GM21717 (cell line): Measurements from ENCODE around the gene STMP1.
A peak's percentile ranks its signal among the peaks of the same experiment; 100 is the strongest.
"Not testable (repeated sequence)": the region's sequence is repeated elsewhere in the genome, so short reads cannot be mapped to it uniquely, and the experiment has no call there.

Experiments used
- ATAC-seq: cut with Tn5 transposase; IDR thresholded peaks from one replicate; pipeline ENCODE4 v1.9.1; 2021; ENCODE audit warnings: mild to moderate bottlenecking, moderate library complexity; ENCODE audit not compliant: unreplicated experiment

STMP1 gene

GRCh38 chr7:135662373-135663114, at the start of gene STMP1:
STMP1 (plus strand) TSS chr7:135662514.
- peak; percentile 95 for ATAC-seq

- no peak for ATAC-seq
Observed at GRCh38 chr7:135616136-135616535, 46.2 kb upstream of the STMP1 start.

DNA sequence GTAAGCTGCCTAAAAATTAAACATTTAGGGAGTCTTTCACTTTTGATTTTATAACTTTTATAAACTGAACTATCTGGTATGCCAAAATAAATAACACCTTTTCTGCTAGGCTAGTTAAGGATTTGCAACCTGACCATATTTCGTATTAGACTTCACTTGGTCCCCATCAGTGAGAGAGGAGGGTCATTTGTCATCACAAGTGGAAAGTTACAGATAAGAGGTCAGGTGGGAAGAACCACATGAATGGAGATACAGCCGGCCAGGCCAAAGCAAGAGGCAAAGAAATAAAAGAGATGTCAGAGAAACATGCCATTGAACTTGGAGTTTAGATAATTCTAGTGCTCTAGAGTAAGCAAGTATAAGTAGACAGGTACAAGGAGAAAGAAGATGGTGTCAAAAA, 44.5 kb upstream of the STMP1 start:
- no peak for ATAC-seq

- no peak for ATAC-seq
Observed at GRCh38 chr7:135618510-135618909, 43.8 kb upstream of the STMP1 start.

- ATAC-seq, result no peak
Observed at GRCh38 chr7:135620447-135620846, 41.9 kb upstream of the STMP1 start.

DNA sequence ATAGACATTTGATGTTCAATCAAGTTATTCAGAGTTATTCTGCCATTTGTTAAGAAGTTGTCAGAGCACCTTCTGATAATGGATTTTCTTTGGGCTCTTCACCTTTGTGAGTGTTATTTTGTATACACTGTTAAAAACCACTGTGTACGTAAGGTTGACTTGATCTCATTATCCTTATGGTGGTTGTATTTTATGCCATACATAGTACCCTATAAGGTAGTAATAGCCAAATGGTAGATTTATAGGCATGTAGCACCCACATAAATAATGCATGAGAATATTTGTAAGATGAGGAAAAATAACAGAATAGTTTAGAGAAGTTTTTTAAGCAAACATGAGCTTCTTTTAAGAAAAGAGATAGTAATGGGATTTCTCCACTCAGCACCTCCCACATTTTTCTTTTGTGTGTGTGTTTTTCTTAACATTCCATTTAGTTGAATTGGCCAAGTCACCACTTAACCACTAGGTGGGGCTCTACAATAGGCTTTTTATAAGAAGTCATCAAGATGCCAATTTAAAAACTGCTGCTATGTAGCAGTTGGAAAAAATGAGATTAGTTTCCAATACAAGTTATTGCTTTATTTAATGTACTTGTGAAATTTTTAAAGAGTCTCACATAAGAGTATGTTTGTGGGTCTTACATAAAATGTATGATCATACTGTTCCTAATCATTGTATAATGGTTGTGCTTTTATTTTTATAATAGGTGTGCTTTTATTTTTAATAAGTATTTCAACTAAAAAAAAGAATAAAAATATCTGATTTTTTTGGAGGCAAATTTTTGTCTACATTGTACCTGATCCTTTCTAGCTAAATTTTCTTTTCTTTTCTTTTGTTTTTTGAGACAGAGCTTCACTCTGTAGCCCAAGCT, 41.1 kb upstream of the STMP1 start:
- no peak for ATAC-seq

GRCh38 chr7:135634191-135634878, 28.0 kb upstream of the STMP1 start:
- no peak for ATAC-seq

DNA sequence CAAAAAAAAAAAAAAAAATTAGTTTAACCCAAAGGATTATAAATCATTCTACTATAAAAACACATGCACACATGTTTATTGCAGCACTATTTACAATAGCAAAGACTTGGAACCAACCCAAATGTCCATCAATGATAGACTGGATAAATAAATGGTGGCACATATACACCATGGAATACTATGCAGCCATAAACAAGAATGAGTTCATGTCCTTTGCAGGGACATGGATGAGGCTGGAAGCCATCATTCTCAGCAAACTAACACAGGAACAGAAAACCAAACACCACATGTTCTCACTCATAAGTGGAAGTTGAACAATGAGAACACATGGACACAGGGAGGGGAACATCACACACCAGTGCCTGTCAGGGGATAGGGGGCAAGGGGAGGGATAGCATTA, 22.6 kb upstream of the STMP1 start:
- not testable (repeated sequence) for ATAC-seq

GRCh38 chr7:135644154-135644553, 18.2 kb upstream of the STMP1 start:
- ATAC-seq, result no peak

DNA sequence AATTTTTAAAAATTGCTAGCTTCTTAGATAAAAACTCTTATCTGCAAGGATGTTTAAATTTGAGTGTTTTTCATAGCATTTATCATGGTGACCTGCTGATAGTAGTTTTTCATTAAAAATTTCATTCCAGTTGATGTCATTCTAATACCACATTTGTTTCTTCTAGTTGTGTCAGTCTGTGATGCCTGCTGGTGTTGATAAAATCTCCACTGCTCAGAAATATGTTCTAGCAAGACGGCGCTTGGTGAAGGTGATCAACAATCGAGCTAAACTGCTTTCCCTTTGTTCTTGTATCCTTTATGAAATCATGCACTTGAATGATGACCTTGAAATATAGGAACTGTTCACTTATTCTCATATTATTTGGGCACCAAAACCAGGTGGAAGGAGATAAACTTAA, 17.6 kb upstream of the STMP1 start:
- ATAC-seq, result no peak

DNA sequence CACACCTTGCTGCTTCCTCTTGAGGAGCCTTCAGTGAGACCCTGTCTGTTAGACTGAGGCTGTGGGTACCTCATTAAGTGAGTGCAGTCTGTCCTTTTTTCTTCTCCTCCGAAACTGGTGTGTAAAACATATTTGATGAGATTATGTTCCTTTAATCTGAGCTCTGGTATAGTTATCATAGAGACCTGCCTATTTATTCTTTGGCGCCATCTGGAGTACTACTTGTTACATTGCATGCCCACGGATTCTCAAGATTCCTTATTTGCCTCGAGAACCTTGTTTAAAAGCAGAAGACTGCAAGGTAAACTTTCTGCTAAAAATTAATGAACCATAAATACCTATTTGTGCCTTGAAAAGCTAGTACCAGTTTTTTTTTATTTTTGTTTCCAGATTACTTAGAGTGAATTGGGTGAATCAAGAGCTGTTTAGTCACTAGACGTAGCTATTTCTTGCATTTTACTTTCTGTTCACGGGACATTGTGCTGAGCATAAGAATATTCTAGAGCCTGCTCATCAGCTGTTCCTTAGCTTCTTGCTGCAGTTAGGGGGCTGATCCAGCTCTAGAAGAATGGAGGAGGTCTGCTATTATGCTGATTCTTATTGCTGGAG, 16.9 kb upstream of the STMP1 start:
- ATAC-seq, result peak; percentile 56

DNA sequence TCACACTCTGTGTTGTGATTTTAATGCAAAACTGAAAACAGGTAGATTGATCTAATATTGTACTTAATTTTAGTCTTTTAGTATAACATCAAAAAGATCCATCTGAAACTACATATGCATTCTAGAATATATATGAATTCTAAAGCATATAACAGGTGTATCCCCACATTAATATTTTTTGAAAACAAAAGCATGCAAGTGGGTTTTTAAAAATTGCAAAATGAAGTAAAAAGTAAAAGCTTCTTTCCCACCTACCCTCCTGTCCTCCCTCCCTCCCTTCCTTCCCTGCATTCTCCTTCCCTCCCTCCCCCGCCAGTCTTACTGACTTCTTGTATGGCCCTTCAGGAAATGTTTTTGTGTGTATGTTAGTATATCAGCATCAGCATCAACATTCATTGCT, 14.6 kb upstream of the STMP1 start:
- no peak for ATAC-seq

GRCh38 chr7:135648235-135648634, 14.1 kb upstream of the STMP1 start:
- no peak for ATAC-seq

DNA sequence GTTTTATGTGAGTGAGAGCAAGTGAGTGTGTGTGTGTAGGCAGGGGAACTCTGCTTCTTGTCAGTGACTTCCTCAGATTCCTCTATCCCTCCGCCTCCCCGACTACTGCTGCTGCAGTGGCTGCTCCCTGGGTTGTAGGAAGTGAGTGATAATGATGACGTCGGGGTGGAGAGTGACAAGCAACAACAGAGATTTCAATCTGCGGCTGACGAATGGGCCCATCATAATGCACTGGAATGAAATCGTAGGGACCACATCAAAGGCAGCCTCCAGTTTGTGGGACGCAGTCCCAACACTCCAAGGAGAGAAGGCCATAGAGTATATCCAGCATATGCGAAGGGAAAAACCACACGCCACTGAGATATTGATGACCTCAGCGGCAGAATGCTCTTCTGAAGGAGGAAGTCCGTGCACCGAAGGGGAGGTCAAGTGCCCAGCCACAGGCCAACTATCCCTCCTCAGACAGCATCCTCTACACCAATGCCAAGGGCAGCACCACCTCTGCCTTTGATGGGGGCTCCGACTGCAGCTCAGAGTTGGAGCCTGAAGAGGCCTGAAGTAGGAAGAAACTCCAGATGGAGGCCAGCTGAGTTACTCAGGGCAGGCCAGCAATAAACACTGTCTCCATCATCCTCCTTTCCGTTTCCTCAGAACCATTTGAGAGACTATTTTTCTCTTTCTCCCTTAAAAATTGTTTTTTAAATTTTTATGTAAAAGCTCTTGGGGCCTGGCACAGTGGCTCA, 11.3 kb upstream of the STMP1 start:
- ATAC-seq, result no peak

DNA sequence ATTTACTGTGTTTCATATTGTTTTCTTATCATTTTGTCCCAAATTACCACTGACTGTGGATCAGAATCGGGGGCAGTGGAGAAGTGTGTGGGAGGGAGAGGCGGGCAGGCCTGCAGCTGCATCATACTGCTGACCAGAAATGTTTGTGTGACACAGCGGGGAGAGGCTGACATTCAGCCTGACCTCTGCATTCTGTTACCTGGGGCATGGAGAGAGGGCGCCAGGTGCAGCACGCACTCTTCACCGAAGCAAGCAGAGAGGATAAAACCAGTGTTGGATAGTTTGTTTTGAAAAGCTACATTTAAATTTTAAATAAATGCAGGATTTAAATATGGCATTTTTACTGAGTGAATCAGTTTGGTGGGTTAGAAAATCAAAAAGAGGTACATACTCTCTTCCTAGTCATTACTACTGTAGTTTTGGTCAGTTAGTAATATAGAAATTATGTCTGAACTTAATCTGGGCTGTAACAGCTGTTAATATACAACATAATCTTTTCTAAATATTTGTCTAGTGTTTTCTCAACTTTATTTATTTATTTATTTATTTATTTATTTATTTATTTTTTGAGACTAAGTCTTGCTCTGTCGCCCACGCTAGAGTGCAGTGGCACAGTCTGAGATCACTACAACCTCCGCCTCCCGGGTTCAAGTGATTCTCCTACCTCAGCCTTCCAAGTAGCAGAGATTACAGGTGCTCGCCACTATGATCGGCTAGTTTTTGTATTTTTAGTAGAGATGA, 8.8 kb upstream of the STMP1 start:
- ATAC-seq, result no peak

DNA sequence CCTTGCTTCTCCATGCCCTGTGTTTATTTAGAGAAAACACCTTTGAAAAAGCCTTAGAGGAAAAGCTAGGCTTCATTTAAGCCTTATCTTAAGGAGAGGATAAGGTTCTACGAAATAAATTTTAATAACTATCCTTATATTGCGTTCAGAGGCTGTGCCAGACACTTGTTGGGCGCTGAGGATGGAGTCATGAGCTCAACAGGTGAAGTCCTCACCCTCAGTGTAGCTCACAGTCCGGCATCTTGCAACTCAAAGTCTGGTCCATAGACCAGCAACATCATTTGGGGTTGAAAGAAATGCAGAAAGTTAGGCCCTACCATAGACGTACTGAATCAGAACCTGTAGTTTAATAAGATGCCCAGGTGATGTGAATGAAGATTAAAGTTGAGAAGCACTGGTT, 3.8 kb upstream of the STMP1 start:
- no peak for ATAC-seq

DNA sequence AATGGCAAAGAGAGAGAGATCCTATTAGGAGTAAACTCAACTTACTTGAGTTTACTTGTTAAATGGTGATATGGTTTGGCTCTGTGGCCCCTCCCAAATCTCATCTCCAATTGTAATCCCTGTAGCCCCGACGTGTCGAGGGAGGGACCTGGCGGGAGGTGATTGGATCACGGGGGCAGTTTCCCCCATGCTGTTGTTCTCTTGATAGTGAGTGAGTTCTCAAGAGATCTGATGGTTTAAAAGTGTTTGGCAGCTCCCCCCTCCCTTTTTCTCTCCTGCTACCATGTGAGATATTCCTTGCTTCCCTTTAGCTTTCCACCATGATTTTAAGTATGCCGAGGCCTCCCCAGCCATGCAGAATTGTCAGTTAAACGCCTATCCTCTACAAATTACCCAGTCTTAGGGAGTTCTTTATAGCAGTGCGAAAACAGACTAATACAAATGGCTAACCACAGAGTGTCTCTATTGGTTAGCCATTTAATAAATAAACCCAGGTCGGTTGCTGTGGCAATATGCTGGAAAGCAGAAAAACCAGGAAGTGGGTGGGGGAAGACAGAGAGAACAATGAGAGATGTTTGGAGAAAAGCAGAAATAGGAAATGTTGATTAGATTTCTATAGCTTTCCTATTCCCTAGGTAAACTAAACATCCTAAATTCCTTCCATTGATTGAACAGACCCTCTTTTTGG, 3.0 kb upstream of the STMP1 start:
- ATAC-seq, result no peak

GRCh38 chr7:135661311-135662122, 797 bp upstream of the STMP1 start:
- no peak for ATAC-seq

GRCh38 chr7:135662123-135662372, 266 bp upstream of the STMP1 start:
- ATAC-seq, result no peak
